Measurements from ENCODE around the gene NUP50.

The NUP50 gene

DNA sequence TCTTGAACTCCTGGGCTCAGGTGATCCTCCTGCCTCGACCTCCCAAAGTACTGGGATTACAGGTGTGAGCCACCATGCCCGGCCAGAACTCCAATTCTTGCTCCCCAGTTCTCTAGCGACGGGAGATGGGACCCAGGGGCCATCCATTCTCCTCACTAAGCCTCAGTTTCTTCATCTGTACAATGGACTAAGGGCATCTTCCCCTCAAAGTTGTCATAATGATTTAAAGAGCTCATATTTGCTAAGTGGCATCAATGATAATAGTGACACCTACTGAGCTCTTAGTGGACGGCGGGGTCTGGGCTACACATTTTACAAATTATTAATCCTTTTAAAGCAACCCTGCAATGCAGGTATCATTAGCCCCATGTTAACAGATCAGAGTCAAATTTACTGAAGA is 42.5 kb downstream of the NUP50 start:
- Mint-ChIP-seq H3K4me3 (no peak overlapping the region), H3K4me1 (ENCODE audit: low read depth) (no peaks in the 10 kb centered on the region), H3K36me3 (peaks cover 2% of the 10 kb centered on the region), H3K9me3 (ENCODE audit: low read depth) (no peaks in the 10 kb centered on the region), H3K27me3 (no peaks in the 10 kb centered on the region), H3K27ac (no peak overlapping the region)

DNA sequence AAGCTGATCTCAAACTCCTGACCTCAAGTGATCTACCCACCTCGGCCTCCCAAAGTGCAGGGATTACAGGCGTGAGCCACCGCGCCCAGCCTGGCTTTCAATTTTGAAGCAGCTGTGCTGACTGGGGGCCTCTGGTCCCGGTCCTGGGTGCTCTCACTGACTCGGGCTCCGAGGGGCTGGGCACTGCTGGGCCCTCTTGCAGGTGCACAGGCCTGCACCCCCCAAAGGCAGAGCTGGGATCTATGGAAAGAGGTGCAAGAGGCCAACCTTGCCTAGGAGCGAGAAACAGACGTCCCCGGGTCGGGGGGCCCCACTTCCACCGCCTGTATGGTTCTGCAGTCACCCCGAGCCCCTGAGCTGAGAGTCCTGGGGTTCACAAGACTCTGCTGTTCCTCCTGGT is 43.8 kb downstream of the NUP50 start:
- Mint-ChIP-seq H3K9me3 (ENCODE audit: low read depth) (no peaks in the 10 kb centered on the region), H3K4me1 (ENCODE audit: low read depth) (no peaks in the 10 kb centered on the region), H3K27ac (no peak overlapping the region), H3K27me3 (no peaks in the 10 kb centered on the region), H3K36me3 (peaks cover 6% of the 10 kb centered on the region), H3K4me3 (no peak overlapping the region)

DNA sequence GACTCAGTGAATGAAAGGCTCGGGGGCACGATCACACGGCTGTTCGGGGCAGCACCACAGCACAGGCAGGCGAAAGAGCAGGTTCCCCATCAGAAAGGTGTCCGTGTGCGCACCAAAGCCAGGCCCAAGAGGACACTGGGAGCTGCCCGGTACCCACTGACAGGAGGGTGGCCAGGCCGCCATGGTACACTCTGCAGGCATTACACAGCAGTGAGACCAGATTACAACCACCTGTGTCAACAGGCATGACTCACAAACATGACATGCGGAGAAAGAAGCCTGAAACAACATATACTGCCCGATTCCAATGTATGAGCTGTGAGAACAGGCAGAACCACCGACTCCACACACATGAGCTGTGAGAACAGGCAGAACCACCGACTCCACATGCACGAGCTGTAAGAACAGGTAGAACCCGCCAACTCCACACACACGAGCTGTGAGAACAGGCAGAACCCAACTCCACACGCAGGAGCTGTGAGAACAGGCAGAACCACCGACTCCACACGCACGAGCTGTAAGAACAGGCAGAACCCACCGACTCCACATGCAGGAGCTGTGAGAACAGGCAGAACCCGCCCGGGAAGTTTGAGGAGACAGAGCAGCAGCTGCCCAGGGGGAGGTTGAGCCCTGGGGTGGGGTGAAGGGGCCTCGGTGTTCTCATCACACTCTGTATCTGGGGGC is 44.4 kb downstream of the NUP50 start:
- no peaks in the 10 kb centered on the region for H3K27me3 Mint-ChIP-seq

DNA sequence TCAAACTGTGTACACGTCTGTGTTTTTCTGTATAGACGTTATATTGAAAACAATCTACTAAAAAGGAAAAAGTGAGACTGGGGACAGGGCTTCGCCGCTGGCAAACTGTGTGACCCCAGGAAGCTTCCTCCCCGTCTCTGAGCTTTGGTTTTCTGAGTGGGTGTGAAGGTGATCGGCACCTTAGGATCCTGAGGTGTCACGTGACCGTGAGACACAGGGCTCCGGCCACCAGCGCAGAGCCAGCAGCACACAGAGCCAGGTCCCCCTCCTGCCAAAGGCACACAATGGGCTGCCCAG is 44.9 kb downstream of the NUP50 start:
- Mint-ChIP-seq H3K9me3 (ENCODE audit: low read depth) (no peaks in the 10 kb centered on the region), H3K4me1 (ENCODE audit: low read depth) (no peaks in the 10 kb centered on the region), H3K27me3 (no peaks in the 10 kb centered on the region), H3K4me3 (no peak overlapping the region), H3K36me3 (peaks cover 6% of the 10 kb centered on the region), H3K27ac (no peak overlapping the region)

More for the DNA sequence above, 44.4 kb downstream of the NUP50 start:
- Mint-ChIP-seq H3K27ac (no peak overlapping the region), H3K36me3 (peaks cover 6% of the 10 kb centered on the region), H3K4me3 (no peak overlapping the region), H3K4me1 (ENCODE audit: low read depth) (no peaks in the 10 kb centered on the region), H3K9me3 (ENCODE audit: low read depth) (no peaks in the 10 kb centered on the region)

DNA sequence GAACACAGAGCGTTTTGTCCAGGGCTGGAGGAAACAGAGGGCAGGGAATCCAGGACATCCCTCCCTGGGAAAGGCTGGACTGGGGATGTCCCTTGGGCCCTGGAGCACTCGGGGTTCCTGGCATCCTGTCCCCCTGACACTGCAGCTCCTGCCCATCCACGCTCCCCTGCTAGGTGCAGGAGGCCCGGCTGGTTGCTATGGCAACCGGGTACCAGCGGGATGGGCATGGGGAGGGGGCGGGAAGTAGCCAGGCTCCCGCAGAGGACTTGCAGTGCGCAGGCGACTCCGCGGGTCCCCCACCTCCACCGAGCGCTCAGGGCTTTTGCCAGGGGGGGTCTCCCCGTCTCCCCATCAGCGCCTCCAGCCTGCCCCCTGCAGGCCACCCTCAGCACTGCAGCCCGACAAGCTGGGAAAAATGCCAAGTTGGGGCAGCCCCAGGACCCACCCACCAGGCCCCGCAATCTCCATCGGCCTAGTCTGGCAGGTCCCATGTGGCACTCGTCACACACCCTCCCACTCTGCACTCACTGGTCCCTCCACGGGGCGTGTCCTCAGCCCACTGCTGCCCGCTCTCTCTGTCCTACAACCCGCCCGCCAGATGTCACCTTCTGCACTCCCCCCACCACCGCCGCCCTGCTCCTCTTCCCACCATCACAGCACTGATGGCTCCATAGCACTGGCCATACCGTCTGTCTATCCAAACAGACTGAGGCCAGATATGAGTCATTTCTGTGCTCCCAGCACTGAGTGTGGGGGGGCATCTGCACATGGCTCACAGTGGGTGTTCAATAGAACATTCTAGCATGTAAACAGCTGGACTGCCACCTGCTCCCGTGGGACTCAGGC is 45.5 kb downstream of the NUP50 start:
- no peaks in the 10 kb centered on the region for H3K9me3 Mint-ChIP-seq (ENCODE audit: low read depth)
- H3K4me3 Mint-ChIP-seq, result no peak overlapping the region
- H3K27me3 Mint-ChIP-seq, result no peaks in the 10 kb centered on the region
- H3K27ac Mint-ChIP-seq, result no peak overlapping the region
- peaks cover 2% of the 10 kb centered on the region for H3K4me1 Mint-ChIP-seq (ENCODE audit: low read depth)
- peaks cover 6% of the 10 kb centered on the region for H3K36me3 Mint-ChIP-seq

- Mint-ChIP-seq H3K36me3 (peaks cover 6% of the 10 kb centered on the region), H3K27ac (no peak overlapping the region), H3K4me3 (no peak overlapping the region), H3K4me1 (ENCODE audit: low read depth) (peaks cover 3% of the 10 kb centered on the region), H3K9me3 (ENCODE audit: low read depth) (no peaks in the 10 kb centered on the region), H3K27me3 (no peaks in the 10 kb centered on the region)
Measured at GRCh38 chr22:45210174-45210573, 46.4 kb downstream of the NUP50 start.

DNA sequence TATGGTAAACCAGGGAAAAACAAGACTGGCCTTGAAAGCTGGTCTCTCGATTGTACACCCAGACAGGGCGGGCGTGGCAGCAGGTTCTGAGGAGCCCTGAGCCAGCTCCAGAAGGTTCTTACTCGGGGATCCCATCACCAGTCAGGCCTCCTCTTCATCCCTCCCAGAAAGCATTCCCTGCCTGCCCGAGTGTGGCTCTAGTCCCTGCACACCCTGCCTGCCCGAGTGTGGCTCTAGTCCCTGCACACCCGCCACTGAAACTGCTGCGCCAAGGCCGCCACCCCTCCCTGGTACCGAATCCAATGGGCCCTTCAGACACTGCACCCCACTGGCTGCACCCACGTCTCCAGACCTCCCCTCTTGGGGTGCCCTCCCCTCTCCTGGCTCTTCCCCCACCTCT is 46.9 kb downstream of the NUP50 start:
- Mint-ChIP-seq H3K4me3 (no peak overlapping the region), H3K36me3 (peaks cover 6% of the 10 kb centered on the region), H3K4me1 (ENCODE audit: low read depth) (peaks cover 3% of the 10 kb centered on the region), H3K27me3 (no peaks in the 10 kb centered on the region), H3K9me3 (ENCODE audit: low read depth) (no peaks in the 10 kb centered on the region), H3K27ac (no peak overlapping the region)

DNA sequence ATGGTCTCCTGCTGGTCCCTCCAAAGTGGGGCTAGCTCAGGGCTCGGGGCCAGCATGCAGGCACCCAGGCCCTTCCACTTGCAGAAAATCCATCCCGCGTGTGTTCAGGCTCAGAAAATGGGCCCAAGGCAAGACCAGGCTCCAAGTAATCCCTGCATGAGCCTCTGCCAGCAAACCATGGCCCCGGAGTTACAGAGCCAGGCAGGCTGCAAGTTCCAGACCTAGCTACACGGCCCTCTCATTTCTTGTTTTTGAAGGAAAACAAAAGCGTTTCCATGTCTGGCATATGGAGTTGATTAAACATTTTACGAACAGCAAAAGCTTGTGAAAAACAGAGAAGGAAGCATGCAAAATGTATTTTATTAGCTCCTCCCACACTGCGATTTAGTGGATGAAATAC is 47.3 kb downstream of the NUP50 start:
- no peak overlapping the region for H3K27ac Mint-ChIP-seq
- no peaks in the 10 kb centered on the region for H3K9me3 Mint-ChIP-seq (ENCODE audit: low read depth)
- peaks cover 3% of the 10 kb centered on the region for H3K4me1 Mint-ChIP-seq (ENCODE audit: low read depth)
- H3K36me3 Mint-ChIP-seq, result peaks cover 3% of the 10 kb centered on the region
- H3K4me3 Mint-ChIP-seq, result no peak overlapping the region
- H3K27me3 Mint-ChIP-seq, result no peaks in the 10 kb centered on the region

DNA sequence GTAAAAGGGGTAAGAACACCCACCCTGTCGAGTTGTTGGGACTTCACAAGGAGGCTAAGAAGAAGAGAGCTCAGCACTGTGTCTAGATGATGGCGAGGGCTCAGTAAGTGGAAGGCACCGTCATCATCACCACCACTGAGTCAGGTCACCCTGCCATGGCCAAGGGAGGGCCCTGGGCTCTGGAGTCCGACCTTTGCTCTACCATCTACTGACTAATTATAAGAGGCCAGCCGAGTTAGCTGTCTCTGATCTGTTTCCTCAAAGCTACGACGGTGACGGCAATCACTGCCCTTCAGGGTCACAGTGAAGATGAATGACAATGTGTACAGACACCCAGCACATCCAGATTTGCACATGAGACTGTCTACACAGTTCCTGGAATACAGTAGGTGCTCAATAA is 47.7 kb downstream of the NUP50 start:
- no peak overlapping the region for H3K27ac Mint-ChIP-seq
- H3K27me3 Mint-ChIP-seq, result no peaks in the 10 kb centered on the region
- no peaks in the 10 kb centered on the region for H3K9me3 Mint-ChIP-seq (ENCODE audit: low read depth)
- H3K4me1 Mint-ChIP-seq (ENCODE audit: low read depth), result peaks cover 3% of the 10 kb centered on the region
- no peak overlapping the region for H3K4me3 Mint-ChIP-seq
- H3K36me3 Mint-ChIP-seq, result peaks cover 3% of the 10 kb centered on the region

DNA sequence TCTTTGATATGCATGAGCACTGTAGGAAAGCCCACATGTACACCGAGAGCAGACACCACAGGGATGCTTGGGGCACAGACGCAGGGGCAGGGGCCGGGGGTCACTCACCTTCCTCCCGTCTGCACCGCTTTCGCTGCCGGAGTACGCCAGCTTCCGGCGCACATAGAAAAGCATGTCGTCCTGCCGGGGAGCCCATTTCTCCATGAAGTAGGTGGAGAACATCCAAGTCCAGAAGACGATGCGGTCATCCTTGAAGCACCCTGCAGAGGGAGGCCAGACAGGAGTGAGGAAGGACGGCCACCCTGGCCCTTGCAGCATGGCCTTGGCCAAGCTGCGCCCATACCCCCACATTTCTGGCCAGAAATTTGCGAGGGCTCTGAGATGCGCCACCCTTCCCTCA is 48.1 kb downstream of the NUP50 start:
- no peak overlapping the region for H3K4me3 Mint-ChIP-seq
- H3K9me3 Mint-ChIP-seq (ENCODE audit: low read depth), result no peaks in the 10 kb centered on the region
- no peaks in the 10 kb centered on the region for H3K27me3 Mint-ChIP-seq
- H3K27ac Mint-ChIP-seq, result no peak overlapping the region
- peaks cover 3% of the 10 kb centered on the region for H3K4me1 Mint-ChIP-seq (ENCODE audit: low read depth)
- H3K36me3 Mint-ChIP-seq, result peaks cover 3% of the 10 kb centered on the region

GRCh38 chr22:45212306-45212709 is 48.6 kb downstream of the NUP50 start:
- H3K36me3 Mint-ChIP-seq, result peaks cover 3% of the 10 kb centered on the region
- no peaks in the 10 kb centered on the region for H3K27me3 Mint-ChIP-seq
- no peaks in the 10 kb centered on the region for H3K9me3 Mint-ChIP-seq (ENCODE audit: low read depth)
- no peak overlapping the region for H3K27ac Mint-ChIP-seq
- H3K4me1 Mint-ChIP-seq (ENCODE audit: low read depth), result peaks cover 3% of the 10 kb centered on the region
- H3K4me3 Mint-ChIP-seq, result no peak overlapping the region

GRCh38 chr22:45212992-45213751 is 49.4 kb downstream of the NUP50 start:
- H3K9me3 Mint-ChIP-seq (ENCODE audit: low read depth), result no peaks in the 10 kb centered on the region
- peaks cover 3% of the 10 kb centered on the region for H3K36me3 Mint-ChIP-seq
- peaks cover 3% of the 10 kb centered on the region for H3K4me1 Mint-ChIP-seq (ENCODE audit: low read depth)
- no peak overlapping the region for H3K27ac Mint-ChIP-seq
- H3K4me3 Mint-ChIP-seq, result no peak overlapping the region
- H3K27me3 Mint-ChIP-seq, result no peaks in the 10 kb centered on the region

DNA sequence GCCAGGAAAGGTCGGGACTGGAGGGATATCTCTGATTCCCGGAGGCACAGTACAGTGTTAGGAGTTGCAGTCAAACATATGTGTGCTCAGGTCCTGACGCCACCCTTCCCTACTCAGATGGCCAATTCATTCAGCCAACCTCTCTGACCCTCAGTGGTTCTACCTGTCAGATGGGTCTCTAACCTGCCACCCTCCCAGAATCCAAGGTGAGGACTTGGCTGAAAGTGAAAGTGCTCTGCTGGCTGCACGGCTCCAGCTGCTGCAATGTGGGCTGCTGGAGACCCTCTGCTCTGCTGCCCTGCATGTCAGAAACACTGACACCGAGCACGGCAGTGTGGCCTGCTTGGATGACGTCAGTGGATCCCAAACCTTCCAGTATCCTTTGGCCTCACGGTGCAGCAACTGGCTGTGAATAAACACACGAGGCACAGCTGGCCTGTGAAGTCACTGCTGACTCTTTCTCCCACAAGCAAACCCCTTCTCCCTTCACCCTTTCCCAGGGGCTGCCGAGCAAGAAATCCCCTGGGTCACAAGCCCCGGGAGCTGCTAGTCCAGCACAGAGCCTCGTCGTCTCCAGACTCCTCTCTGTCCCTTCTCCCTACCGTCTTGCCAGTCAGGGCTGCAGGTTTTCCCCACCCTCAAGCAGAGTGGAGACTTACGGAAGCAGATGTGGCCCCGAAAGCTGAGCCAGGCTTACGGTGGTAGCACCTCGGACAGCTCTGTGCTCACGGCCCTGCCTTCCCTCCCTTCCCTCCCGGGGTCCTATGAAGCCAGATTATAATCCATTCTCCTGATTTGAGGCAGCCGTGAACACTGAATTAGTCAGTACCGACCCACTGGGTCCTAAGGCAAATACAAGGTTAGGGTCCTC is 52.6 kb downstream of the NUP50 start:
- Mint-ChIP-seq H3K27me3 (no peaks in the 10 kb centered on the region), H3K4me1 (ENCODE audit: low read depth) (peaks cover 15% of the 10 kb centered on the region), H3K27ac (no peak overlapping the region), H3K9me3 (ENCODE audit: low read depth) (no peaks in the 10 kb centered on the region), H3K4me3 (no peak overlapping the region), H3K36me3 (peaks cover 3% of the 10 kb centered on the region)

- Mint-ChIP-seq H3K27me3 (no peaks in the 10 kb centered on the region), H3K36me3 (no peaks in the 10 kb centered on the region), H3K4me1 (ENCODE audit: low read depth) (peaks cover 20% of the 10 kb centered on the region), H3K4me3 (no peak overlapping the region), H3K9me3 (ENCODE audit: low read depth) (no peaks in the 10 kb centered on the region), H3K27ac (no peak overlapping the region)
Measured at GRCh38 chr22:45217345-45217744, 53.6 kb downstream of the NUP50 start.

All from activated naive CD8-positive, alpha-beta T cell (primary cell).